Daoy (cell line): Measurements from ENCODE around the gene MAD1L1. TPM values are rescaled to one million over a fixed set of nuclear protein-coding genes. Genes with fewer than 3 reads are reported as not detected.

Experiments used
- DNase-seq: peaks from one replicate; pipeline ENCODE4 v3.0.0-alpha.2; 2015; ENCODE audit warnings: low read depth
- total RNA-seq: library from RNA; depleted of rRNA; stranded (reverse); fragments of >200 nt; shearing (Covaris generic); gene quantifications from 2 replicates; pipeline ENCODE4 v1.2.3, GENCODE V29; 2014; rRNA removed

Gene MAD1L1
- total RNA-seq, 1 experiment from 2014 or later: 103 TPM

- DNase-seq: no peak
Measured at GRCh38 chr7:1804310-1804709, 428.4 kb downstream of the MAD1L1 start.

GRCh38 chr7:1802899-1803298, 429.8 kb downstream of the MAD1L1 start:
- DNase-seq: no peak

GRCh38 chr7:1800902-1801301, 431.8 kb downstream of the MAD1L1 start:
- DNase-seq: no peak

- DNase-seq: no peak
Measured at GRCh38 chr7:1798191-1798590, 434.6 kb downstream of the MAD1L1 start.

- no peak for DNase-seq
Measured at GRCh38 chr7:1794888-1795542, 437.7 kb downstream of the MAD1L1 start.

- no peak for DNase-seq
Measured at GRCh38 chr7:1787681-1788235, 445.0 kb downstream of the MAD1L1 start.

- DNase-seq: no peak
Measured at GRCh38 chr7:1787241-1787640, 445.5 kb downstream of the MAD1L1 start.

- no peak for DNase-seq
Measured at GRCh38 chr7:1785839-1786238, 446.9 kb downstream of the MAD1L1 start.

- DNase-seq: no peak
Measured at GRCh38 chr7:1781369-1781768, 451.4 kb downstream of the MAD1L1 start.

- no peak for DNase-seq
Measured at GRCh38 chr7:1779445-1779844, 453.3 kb downstream of the MAD1L1 start.

- DNase-seq: no peak
Measured at GRCh38 chr7:1777122-1777521, 455.6 kb downstream of the MAD1L1 start.

- DNase-seq: no peak
Measured at GRCh38 chr7:1775389-1775788, 457.4 kb downstream of the MAD1L1 start.

- DNase-seq: no peak
Measured at GRCh38 chr7:1770331-1770730, 462.4 kb downstream of the MAD1L1 start.

GRCh38 chr7:1769286-1770200, 463.2 kb downstream of the MAD1L1 start:
- DNase-seq: no peak

GRCh38 chr7:1768832-1769231, 463.9 kb downstream of the MAD1L1 start:
- no peak for DNase-seq

GRCh38 chr7:1767524-1767923, 465.2 kb downstream of the MAD1L1 start:
- DNase-seq: peak; percentile 51

Other genes starting within 250 kb of the MAD1L1 start
- 51.7 and 58.2 TPM in 2 replicates for gene MRM2, start 9.3 kb upstream of the MAD1L1 start, total RNA-seq
- 108 and 129 TPM in 2 replicates for gene NUDT1, start 9.3 kb upstream of the MAD1L1 start, total RNA-seq
- gene SNX8, start 81.5 kb upstream of the MAD1L1 start, total RNA-seq: 10.3 and 20.6 TPM in 2 replicates
- 334 and 348 TPM in 2 replicates for gene EIF3B, start 121.9 kb upstream of the MAD1L1 start, total RNA-seq
- gene CHST12, start 170.7 kb upstream of the MAD1L1 start, total RNA-seq: 6.3 and 7.6 TPM in 2 replicates
- gene GRIFIN, start 243.5 kb upstream of the MAD1L1 start, total RNA-seq: not detected in 2 replicates